HG03039 (cell line): ENCODE results near the gene CCT3.
"Not testable (repeated sequence)": the region's sequence is repeated elsewhere in the genome, so short reads cannot be mapped to it uniquely, and the experiment has no call there.

ENCODE experiments used
- ATAC-seq: cut with Tn5 transposase; IDR thresholded peaks from one replicate; pipeline ENCODE4 v1.9.1; 2021; ENCODE audit warnings: mild to moderate bottlenecking, moderate library complexity; ENCODE audit not compliant: unreplicated experiment

CCT3 gene

DNA sequence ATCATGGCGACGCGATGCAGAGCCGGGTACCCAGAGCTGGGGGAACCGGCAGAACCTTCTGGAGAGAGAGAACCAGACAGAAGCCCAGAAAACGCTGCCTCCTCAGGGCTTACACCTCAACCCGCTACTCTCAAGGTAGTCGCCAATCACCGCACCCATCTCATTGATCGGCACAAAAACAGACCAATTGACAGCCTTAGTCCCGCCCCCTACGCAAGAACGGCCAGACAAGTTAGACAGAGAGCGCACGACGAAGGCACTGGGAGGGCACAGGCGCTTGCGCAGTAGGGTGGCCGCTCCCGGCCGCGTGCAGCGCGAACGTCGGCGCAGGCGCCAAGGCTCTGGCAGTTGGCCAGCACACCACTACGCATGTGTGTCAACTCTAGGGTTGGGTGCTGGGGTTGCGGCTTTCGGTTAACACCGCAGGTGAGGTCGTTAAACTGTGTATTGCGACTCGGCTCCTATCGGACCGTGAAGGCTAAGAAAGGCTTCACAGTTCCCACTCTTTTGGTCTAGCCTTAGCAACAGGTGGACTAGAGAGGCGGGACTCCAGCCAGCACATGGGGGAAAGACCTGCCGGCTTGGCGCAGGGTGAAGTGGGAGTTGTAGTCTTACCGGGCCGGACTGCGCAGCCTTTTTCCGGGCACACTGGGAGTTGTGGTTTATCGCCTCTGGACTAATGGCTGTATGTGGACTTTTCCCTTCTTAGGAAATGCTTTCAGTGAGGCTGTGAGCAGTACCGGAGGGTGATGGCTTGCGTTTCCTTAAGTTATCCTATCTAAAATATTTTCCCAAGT lies at the start of gene CCT3, which contains the start of gene TSACC:
TSS of gene CCT3 (minus strand) at position 113 of the 797 bp plus-strand sequence. CDS start at position 5, 108 bp downstream.
TSS of gene TSACC (plus strand) at position 347 of the 797 bp plus-strand sequence. CDS start 1,232 bp downstream, outside the sequence.
- peak; percentile 86 for ATAC-seq

DNA sequence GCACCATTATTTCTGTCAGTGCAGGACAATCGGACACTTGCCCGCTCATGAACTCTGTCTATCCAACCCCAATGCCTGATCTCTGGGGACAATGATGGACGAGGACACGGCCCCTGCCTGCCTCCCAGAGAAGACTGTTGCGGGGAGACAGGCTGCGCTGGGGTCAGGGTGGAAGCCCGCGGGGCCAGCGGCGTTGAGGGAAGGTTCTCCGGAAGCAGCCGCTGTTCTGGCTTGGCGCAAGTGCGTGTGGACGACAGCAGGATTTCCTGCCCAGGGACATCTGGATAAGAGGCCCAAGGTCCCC lies 49.7 kb upstream of the CCT3 start:
- no peak for ATAC-seq

GRCh38 chr1:156386949-156387869 lies 49.1 kb upstream of the CCT3 start:
- ATAC-seq, result no peak

DNA sequence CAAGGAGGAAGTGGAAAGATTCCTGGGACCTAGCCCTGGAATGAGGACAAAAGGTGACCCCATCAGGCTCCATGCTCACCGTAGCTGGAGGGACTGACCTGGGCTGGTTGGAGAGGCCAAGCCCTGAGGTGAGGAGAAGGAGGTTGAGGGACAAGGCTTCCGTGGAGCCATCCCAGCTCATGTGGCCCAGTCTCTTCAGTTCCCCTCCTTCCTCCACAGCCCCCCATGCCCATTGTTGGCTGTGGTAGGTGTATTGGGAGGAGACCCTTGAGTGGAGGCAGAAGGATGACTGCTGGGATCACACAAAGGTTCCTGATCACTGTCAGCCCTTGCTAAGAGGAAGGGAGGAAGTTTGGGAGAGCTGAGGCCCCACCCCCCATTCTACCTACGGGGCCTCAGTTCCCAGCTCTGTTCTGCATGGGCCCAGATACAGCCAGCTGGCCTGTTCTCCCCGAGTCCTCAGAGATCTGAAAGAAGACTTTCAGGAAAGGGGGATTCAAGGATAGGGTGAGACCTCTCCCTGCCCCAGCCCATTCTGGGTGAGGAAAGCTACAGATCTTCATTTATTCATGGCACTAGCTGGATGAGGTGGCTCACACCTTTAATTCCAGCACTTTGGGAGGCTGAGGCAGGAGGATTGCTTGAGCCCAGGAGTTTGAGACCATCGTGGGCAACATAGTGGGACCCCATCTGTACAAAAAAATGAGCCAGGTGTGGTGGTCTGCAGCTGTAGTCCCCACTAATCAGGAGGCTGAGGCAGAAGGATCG lies 48.2 kb upstream of the CCT3 start:
- ATAC-seq, result no peak

DNA sequence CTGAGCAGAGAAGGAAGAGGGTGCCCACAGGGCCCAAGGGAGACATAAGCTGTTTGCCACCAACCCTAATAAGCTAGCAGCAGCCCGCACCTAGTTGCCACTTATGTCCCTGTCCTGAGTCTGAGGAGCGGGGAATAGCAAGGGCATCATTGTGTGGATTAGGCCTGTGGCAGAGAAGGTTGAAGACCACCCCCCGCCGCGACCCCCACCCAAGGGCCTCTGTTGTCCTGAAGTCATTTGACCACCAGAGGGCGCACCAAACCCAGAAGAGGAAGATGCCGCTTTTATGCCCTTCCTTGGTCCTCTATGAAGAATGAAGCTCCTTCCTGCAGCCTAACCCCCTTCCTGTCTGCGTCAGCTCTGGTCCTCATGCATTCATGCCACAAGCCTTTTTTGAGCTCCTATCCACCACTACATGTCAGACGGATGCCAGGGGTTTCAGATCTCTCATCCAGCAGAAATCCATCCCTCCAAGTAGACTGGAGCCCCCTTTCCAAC lies 47.5 kb upstream of the CCT3 start:
- no peak for ATAC-seq

GRCh38 chr1:156384658-156385057 lies 46.6 kb upstream of the CCT3 start:
- no peak for ATAC-seq

DNA sequence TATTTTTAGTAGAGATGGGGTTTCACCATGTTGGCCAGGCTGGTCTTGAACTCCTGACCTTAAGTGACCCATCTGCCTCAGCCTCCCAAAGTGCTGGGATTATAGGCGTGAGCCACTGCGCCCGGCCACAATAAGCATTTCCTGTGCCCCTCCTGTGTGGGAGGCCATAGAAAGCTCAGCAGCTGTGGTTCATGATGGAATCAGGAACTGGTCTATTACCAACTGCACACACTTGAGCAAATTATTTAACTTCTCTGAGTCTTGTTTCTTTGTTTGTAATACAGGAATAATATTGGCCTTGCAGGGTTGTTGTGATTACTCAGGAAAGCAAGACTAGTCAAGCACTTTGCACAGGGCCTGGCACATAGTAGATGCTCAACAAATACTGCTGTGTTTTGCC lies 45.9 kb upstream of the CCT3 start:
- no peak for ATAC-seq

DNA sequence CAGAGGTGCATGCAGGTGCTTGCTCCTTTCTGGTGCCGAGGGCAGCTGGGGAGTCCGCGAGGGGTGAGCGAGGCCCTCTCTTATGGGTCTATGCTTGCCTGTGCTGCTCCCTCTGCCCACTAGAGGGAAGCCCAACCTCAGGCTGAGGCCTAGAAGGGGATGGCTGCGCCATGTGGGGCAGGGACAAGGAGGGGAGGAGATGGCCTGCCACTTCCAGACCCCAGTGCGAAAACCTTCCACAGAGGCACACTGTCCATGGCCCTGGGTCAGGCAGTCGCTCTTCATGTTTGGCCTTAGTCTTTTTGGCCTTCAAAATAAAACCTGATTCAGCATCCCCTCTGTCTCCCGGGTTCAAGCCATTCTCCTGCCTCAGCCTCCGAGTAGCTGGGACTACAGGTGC lies 44.9 kb upstream of the CCT3 start:
- ATAC-seq, result no peak

DNA sequence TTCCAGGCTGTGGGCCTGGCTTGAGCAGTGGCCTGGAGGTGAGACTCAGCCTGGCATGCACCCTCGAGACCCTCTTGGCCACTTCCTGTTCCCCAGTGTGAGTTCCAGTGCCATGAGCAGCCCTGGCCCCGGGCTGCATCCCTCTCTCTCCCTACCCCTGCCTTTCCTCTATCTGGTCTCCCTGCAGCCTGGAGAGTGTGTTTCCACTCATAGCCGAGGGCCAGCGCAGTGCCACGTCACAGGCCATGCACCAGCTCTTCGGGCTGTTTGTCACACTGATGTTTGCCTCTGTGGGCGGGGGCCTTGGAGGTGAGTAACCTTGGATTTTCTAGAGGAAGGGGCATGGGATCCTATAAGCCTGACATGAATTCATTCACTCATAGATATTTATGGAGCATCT lies 44.5 kb upstream of the CCT3 start:
- no peak for ATAC-seq

DNA sequence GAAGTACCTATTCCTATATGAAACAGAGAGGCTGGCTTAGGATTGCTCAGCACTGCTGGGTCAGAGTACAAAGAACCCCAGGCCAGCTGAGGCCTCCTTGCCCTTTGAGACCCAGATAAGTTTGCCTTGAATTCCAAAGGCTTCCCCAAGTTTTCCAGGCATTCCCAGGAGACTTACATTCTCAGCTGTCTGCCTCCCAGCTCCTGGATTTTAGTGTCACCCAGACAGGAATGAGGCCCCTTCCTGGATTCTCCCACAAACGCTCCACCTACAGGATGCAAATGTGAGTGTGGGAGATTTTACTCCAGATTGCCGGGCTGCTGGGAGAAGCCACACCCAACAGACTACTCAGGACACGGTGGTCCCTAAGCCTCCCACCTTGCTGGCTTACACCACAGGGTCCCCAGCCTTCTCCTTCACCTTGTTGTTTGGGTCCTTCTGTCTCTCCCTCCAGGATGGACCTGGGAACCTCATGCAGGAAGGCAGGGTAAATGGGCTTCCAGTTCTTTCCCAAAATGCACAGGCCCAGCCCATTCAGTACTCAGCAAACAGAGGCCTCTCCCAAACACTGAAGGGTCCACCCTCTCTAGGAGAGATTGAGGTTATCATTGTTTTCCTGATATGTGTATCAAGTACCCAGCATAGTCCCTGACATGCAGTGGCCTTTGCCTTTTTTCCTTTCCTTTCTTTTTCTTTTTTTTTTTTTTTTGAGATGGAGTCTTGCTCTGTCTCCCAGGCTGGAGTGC lies 41.5 kb upstream of the CCT3 start:
- ATAC-seq, result no peak

- no peak for ATAC-seq
Measured at GRCh38 chr1:156378557-156378956, 40.5 kb upstream of the CCT3 start.

- ATAC-seq, result no peak
Measured at GRCh38 chr1:156376958-156377919, 39.1 kb upstream of the CCT3 start.

DNA sequence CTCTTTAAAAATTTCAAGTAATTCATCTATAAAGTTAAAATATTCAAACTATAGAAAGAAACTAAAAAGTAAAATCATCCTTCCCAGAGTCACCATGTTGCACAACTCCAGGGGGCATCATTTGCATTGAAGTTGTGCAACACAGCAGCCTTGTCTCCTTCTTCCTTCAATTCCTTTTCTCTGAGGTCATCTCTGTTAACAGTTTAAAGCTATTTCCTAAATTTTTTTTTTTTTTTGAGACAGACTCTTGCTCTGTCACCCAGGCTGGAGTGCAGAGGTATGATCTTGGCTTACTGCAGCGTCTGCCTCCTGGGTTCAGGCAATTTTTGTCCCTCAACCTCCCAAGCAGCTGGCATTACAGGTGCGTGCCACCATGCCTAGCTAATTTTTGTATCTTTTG lies 38.1 kb upstream of the CCT3 start:
- ATAC-seq, result no peak

GRCh38 chr1:156373546-156373945 lies 35.5 kb upstream of the CCT3 start:
- ATAC-seq, result no peak

DNA sequence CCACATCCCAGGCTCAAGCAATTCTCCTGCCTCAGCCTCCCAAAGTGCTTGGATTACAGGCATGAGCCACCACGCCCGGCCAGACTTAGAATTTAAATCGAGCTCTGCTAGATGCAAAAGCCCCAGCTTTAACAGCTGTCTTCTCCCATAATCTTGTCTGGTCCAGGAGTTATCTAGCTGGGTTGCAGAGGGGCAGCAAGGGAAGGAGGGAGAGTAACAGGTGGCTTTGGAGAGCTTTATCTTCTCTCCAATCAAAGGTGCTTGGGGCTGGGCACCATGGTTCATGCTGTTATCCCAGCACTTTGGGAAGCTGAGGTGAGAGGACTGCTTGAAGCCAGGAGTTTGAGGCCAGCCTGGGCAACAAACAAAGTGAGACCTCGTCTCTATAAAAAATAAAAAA lies 34.8 kb upstream of the CCT3 start:
- ATAC-seq, result no peak

- no peak for ATAC-seq
Measured at GRCh38 chr1:156372265-156372586, 34.1 kb upstream of the CCT3 start.

DNA sequence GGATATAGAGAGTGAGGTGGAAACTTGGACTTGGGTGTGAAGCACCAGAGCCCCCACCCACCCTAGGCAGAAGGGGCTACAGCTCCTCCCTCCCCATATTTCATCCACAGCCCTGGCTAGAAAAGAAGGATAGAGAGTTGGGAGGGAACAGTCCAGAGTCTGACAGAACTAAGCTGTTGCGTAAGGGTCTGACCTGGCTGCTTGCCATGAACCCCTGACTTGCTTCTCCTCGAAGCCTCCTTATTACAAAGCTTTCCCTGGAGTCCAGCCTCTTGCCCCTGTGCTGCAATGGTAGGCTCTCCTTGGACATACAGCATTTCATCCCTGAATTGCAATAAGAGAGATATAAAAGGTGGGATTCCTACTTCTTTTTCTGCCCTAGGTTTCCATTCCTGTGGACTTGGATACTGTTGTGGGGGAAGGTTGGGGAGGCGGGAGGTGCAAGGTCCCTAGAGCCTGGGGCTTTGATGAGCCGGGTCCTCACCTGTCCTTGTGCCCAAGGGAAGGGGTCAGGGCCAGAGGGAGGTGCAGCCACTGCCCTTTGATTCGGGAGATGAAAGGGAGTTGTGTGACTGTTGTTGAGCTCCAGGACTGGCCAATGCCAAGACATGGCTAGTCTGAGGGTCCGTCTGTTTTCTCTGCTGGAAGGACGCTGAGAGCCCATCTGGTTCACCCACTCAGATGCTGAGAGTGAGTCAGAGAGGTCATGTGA lies 33.6 kb upstream of the CCT3 start:
- ATAC-seq, result no peak

- ATAC-seq, result not testable (repeated sequence)
Measured at GRCh38 chr1:156369685-156370286, 31.7 kb upstream of the CCT3 start.
